Muscle of leg (tissue), 11 donors: ENCODE data around the gene TSPAN4. TPM values are rescaled to one million over a fixed set of nuclear protein-coding genes. Genes with fewer than 3 reads are reported as not detected.
A peak's percentile ranks its signal among the peaks of the same experiment; 100 is the strongest.

Experiments used
- DNase-seq: peaks from one replicate; pipeline ENCODE4 v3.0.0; 2013
- H3K27ac ChIP-seq: one replicate; pipeline ENCODE4 v1.5.1; 2013; ENCODE audit warnings: mild to moderate bottlenecking, low read length, control low read depth
- H3K27me3 ChIP-seq: one replicate; pipeline ENCODE4 v1.6.1; 2013; ENCODE audit warnings: low read length; ENCODE audit not compliant: control insufficient read depth, insufficient read depth
- H3K36me3 ChIP-seq: one replicate; pipeline ENCODE4 v1.6.1; 2013; ENCODE audit warnings: low read length; ENCODE audit not compliant: control insufficient read depth, insufficient read depth
- H3K4me1 ChIP-seq: one replicate; pipeline ENCODE4 v1.6.1; 2013; ENCODE audit warnings: low read length; ENCODE audit not compliant: control insufficient read depth, insufficient read depth
- H3K4me3 ChIP-seq: one replicate; pipeline ENCODE4 v1.5.1; 2013; ENCODE audit warnings: low read length, control low read depth
- H3K9me3 ChIP-seq: replicated peaks from 2 replicates; pipeline ENCODE4 v1.6.1; 2013; ENCODE audit warnings: low read depth, low read length; ENCODE audit not compliant: control insufficient read depth
- WGBS: methylation state at CpG from one replicate; pipeline ENCODE4 v1.1.5; 2013; ENCODE audit warnings: missing lambda C conversion rate; ENCODE audit not compliant: insufficient coverage; 5-methylcytosine and 5-hydroxymethylcytosine counted together
- polyA plus RNA-seq, 8 donors: library from polyadenylated mRNA; unstranded; fragments of 120-200 nt; gene quantifications; one replicate each; pipeline versions ENCODE4 v1.2.1 to v1.2.3, GENCODE V29; 2013; ENCODE audit warnings: inconsistent platforms in 1 of 8, low replicate concordance in 1 of 8; ENCODE audit not compliant: insufficient read length in 8 of 8, insufficient read depth in 1 of 8
- total RNA-seq: library from RNA; stranded (reverse); fragments of 120-200 nt; gene quantifications from one replicate; pipeline ENCODE4 v1.2.4, GENCODE V29; 2013

TSPAN4 gene
- total and polyA plus RNA-seq, 9 donors, result 48.0 to 75.9 (median 63.3) TPM

GRCh38 chr11:797296-798092, 45.2 kb upstream of the TSPAN4 start:
- Histone ChIP-seq H3K9me3 (no peaks in the 10 kb centered on the region), H3K4me1 (peaks cover 48% of the 10 kb centered on the region), H3K4me3 (peak overlapping the region; percentile 75), H3K36me3 (peaks cover 47% of the 10 kb centered on the region), H3K27me3 (no peaks in the 10 kb centered on the region), H3K27ac (peak overlapping the region; percentile 97)
- DNase-seq, result peak; percentile 94
- WGBS, result under 1% methylated on average over 51 of the region's 57 CpGs

GRCh38 chr11:798093-798713, 44.4 kb upstream of the TSPAN4 start, which contains the start of gene SLC25A22:
TSS of gene SLC25A22 (minus strand) at chr11:798281. CDS start at chr11:795006, 3,275 bp downstream.
- no peaks in the 10 kb centered on the region for H3K9me3 ChIP-seq
- DNase-seq, result peak; percentile 92
- peaks cover 48% of the 10 kb centered on the region for H3K36me3 ChIP-seq
- 5% methylated on average over 69 of the region's 69 CpGs for WGBS
- peaks cover 55% of the 10 kb centered on the region for H3K4me1 ChIP-seq
- no peaks in the 10 kb centered on the region for H3K27me3 ChIP-seq
- H3K27ac ChIP-seq, result peak within 1 kb of the TSS; percentile 97
- peak within 1 kb of the TSS; percentile 75 for H3K4me3 ChIP-seq

- peaks cover 58% of the 10 kb centered on the region for H3K4me1 ChIP-seq
- DNase-seq, result no peak
- no peak overlapping the region for H3K4me3 ChIP-seq
- H3K9me3 ChIP-seq, result no peaks in the 10 kb centered on the region
- H3K27ac ChIP-seq, result no peak overlapping the region
- peaks cover 32% of the 10 kb centered on the region for H3K36me3 ChIP-seq
- no peaks in the 10 kb centered on the region for H3K27me3 ChIP-seq
- WGBS, result 90% methylated on average over 29 of the region's 32 CpGs
Observed at GRCh38 chr11:799641-800316, 42.9 kb upstream of the TSPAN4 start.

- Histone ChIP-seq H3K27me3 (no peaks in the 10 kb centered on the region), H3K4me3 (no peak overlapping the region), H3K4me1 (peaks cover 54% of the 10 kb centered on the region), H3K36me3 (peaks cover 32% of the 10 kb centered on the region), H3K9me3 (no peaks in the 10 kb centered on the region), H3K27ac (no peak overlapping the region)
- 88% methylated on average over 29 of the region's 30 CpGs for WGBS
- no peak for DNase-seq
Observed at GRCh38 chr11:800473-800872, 42.2 kb upstream of the TSPAN4 start.

- 84% methylated on average over 16 of the region's 20 CpGs for WGBS
- H3K9me3 ChIP-seq, result no peaks in the 10 kb centered on the region
- H3K27ac ChIP-seq, result no peak overlapping the region
- no peak for DNase-seq
- peaks cover 32% of the 10 kb centered on the region for H3K36me3 ChIP-seq
- H3K4me1 ChIP-seq, result peaks cover 53% of the 10 kb centered on the region
- H3K4me3 ChIP-seq, result no peak overlapping the region
- no peaks in the 10 kb centered on the region for H3K27me3 ChIP-seq
Observed at GRCh38 chr11:801097-801780, 41.4 kb upstream of the TSPAN4 start.

- peaks cover 32% of the 10 kb centered on the region for H3K36me3 ChIP-seq
- 93% methylated on average over 19 of the region's 21 CpGs for WGBS
- no peak overlapping the region for H3K27ac ChIP-seq
- H3K27me3 ChIP-seq, result no peaks in the 10 kb centered on the region
- H3K4me3 ChIP-seq, result no peak overlapping the region
- peaks cover 44% of the 10 kb centered on the region for H3K4me1 ChIP-seq
- DNase-seq, result no peak
- no peaks in the 10 kb centered on the region for H3K9me3 ChIP-seq
Observed at GRCh38 chr11:802018-802617, 40.5 kb upstream of the TSPAN4 start.

GRCh38 chr11:802693-803466, 39.8 kb upstream of the TSPAN4 start:
- H3K27me3 ChIP-seq, result no peaks in the 10 kb centered on the region
- H3K36me3 ChIP-seq, result peaks cover 32% of the 10 kb centered on the region
- no peaks in the 10 kb centered on the region for H3K9me3 ChIP-seq
- H3K4me1 ChIP-seq, result peaks cover 37% of the 10 kb centered on the region
- DNase-seq, result no peak
- no peak overlapping the region for H3K4me3 ChIP-seq
- WGBS, result 84% methylated on average over 27 of the region's 28 CpGs
- no peak overlapping the region for H3K27ac ChIP-seq

GRCh38 chr11:803467-803742, 39.2 kb upstream of the TSPAN4 start:
- Histone ChIP-seq H3K9me3 (no peaks in the 10 kb centered on the region), H3K4me1 (peaks cover 38% of the 10 kb centered on the region), H3K27me3 (no peaks in the 10 kb centered on the region), H3K36me3 (peaks cover 32% of the 10 kb centered on the region), H3K4me3 (no peak overlapping the region), H3K27ac (no peak overlapping the region)
- no peak for DNase-seq
- WGBS, result 100% methylated on average over 3 of the region's 8 CpGs

GRCh38 chr11:803770-804598, 38.7 kb upstream of the TSPAN4 start:
- Histone ChIP-seq H3K4me1 (peaks cover 41% of the 10 kb centered on the region), H3K9me3 (no peaks in the 10 kb centered on the region), H3K4me3 (peak overlapping the region; percentile 56), H3K27ac (no peak overlapping the region), H3K36me3 (peaks cover 32% of the 10 kb centered on the region), H3K27me3 (no peaks in the 10 kb centered on the region)
- WGBS, result 40% methylated on average over 24 of the region's 26 CpGs
- DNase-seq, result no peak
